MM.1S (cell line): ENCODE data around the gene C2CD3.

ENCODE experiments used
- EZH2 ChIP-seq: fragments of 300-600 bp; sonication (generic); optimal IDR thresholded peaks from 2 replicates; pipeline ENCODE3; 2017; ENCODE audit warnings: low read depth, mild to moderate bottlenecking, antibody characterized with exemption, low read length, mixed read lengths
- TF ChIP-seq, protein P1 (sequence below): fragments of 300-600 bp; sonication (generic); IDR thresholded peaks from 2 replicates; pipeline ENCODE4 v1.5.1; 2016; ENCODE audit warnings: antibody characterized with exemption, low read length, mixed read lengths

GRCh38 chr11:74009230-74009547 is 161.6 kb downstream of the C2CD3 start:
- TF ChIP-seq, protein P1, sequence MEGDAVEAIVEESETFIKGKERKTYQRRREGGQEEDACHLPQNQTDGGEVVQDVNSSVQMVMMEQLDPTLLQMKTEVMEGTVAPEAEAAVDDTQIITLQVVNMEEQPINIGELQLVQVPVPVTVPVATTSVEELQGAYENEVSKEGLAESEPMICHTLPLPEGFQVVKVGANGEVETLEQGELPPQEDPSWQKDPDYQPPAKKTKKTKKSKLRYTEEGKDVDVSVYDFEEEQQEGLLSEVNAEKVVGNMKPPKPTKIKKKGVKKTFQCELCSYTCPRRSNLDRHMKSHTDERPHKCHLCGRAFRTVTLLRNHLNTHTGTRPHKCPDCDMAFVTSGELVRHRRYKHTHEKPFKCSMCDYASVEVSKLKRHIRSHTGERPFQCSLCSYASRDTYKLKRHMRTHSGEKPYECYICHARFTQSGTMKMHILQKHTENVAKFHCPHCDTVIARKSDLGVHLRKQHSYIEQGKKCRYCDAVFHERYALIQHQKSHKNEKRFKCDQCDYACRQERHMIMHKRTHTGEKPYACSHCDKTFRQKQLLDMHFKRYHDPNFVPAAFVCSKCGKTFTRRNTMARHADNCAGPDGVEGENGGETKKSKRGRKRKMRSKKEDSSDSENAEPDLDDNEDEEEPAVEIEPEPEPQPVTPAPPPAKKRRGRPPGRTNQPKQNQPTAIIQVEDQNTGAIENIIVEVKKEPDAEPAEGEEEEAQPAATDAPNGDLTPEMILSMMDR: no peak
- no peak for TF ChIP-seq EZH2
